Measurements from ENCODE around the gene DMC1.

DNA sequence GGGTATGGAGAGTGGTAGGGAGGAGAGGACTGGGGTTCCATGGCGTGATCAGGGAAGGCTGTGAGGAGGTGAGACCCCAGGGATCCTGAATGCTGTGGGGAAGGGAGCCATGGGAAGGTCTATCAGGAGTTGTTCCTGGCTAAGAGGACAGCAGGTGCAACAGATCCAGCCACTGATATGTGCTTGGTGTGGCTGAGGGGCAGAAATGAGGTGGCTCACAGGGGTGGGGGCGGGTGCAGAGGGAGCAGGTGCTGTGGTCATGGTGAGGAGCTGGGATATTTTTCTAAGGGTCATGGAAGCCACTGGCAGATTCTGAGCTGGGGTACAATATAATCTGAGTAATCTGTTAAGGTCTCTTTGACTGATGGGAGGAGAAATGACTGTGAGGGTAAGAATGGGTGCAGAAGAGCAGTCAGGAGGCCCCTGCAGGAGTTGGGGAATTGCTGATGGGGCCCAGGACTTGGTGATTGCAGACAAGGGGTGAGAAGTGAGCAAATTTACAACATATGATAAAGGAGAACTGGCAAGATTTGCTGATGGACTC is 31.3 kb upstream of the DMC1 start:
- TF ChIP-seq, protein P1, sequence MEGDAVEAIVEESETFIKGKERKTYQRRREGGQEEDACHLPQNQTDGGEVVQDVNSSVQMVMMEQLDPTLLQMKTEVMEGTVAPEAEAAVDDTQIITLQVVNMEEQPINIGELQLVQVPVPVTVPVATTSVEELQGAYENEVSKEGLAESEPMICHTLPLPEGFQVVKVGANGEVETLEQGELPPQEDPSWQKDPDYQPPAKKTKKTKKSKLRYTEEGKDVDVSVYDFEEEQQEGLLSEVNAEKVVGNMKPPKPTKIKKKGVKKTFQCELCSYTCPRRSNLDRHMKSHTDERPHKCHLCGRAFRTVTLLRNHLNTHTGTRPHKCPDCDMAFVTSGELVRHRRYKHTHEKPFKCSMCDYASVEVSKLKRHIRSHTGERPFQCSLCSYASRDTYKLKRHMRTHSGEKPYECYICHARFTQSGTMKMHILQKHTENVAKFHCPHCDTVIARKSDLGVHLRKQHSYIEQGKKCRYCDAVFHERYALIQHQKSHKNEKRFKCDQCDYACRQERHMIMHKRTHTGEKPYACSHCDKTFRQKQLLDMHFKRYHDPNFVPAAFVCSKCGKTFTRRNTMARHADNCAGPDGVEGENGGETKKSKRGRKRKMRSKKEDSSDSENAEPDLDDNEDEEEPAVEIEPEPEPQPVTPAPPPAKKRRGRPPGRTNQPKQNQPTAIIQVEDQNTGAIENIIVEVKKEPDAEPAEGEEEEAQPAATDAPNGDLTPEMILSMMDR (IDR thresholded peaks at IDR 0.05), result no peak
- TF ChIP-seq POLR2A (IDR thresholded peaks at IDR 0.05), result no peak

Measured in esophagus squamous epithelium (tissue), 4 donors.